ENCODE results near the gene GRIPAP1.

The GRIPAP1 gene

DNA sequence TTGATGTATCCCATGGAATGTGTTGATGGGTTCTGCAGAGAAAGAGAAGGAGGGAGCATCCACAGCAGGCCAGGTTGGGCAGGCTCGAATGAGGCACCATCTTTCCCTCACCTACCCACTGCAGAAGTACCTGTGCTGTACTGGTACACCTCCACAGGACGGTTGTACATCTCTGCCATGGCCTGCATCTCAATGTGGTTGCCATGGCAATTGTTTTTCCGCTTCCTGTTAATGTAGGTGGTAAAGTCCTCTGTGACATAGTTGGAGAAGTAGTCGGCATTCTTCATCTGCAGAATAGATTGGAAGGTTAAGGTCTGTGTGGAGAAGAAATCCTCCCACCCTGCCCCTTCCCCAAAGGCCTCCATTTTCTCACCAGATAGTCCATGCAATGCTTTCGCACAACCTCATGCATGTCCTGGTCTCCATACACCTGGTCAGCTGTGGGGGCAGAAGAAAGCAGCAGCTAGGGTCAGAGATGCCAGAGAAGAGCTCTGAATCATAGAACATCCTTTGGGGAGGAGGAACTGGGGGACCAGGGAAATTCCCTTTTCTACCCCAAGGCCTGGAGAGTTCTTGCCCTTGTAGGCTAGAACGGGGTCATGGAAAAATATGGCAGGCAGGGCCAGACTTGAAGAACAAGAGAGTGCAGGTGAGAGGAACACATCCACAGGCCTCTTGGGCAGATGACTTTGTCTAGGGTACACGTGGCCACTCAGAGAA is 67.3 kb downstream of the GRIPAP1 start:
- no peak for TF ChIP-seq POLR2AphosphoS5 (IDR thresholded peaks at IDR 0.05; ENCODE audit: low read depth, low read length)
- TF ChIP-seq PAX5 (IDR thresholded peaks at IDR 0.05; ENCODE audit: insufficient read depth, low read length, severe bottlenecking) = no peak
- TF ChIP-seq POU2F2 (IDR thresholded peaks at IDR 0.05; ENCODE audit: low read depth, low read length) = no peak
- TF ChIP-seq SPI1 (IDR thresholded peaks at IDR 0.05; ENCODE audit: low read depth, low read length) = peak; percentile 28; the same call in 1 of the 2 replicates
- no peak for TF ChIP-seq POLR2A (IDR thresholded peaks at IDR 0.05; ENCODE audit: low read depth, low read length)
- FAIRE-seq (peak; percentile 90), DNase-seq (ENCODE audit: insufficient read length, low spot score) (no peak)

GRCh38 chrX:48933757-48934156 is 68.3 kb downstream of the GRIPAP1 start:
- DNase-seq (ENCODE audit: insufficient read length, low spot score) = no peak
- peak; percentile 91 for FAIRE-seq
- TF ChIP-seq POU2F2 (IDR thresholded peaks at IDR 0.05; ENCODE audit: low read depth, low read length) (no peak), SPI1 (IDR thresholded peaks at IDR 0.05; ENCODE audit: low read depth, low read length) (peak; percentile 78)

- no peak for TF ChIP-seq POLR2AphosphoS5 (IDR thresholded peaks at IDR 0.05; ENCODE audit: low read depth, low read length)
- no peak for TF ChIP-seq PAX5 (IDR thresholded peaks at IDR 0.05; ENCODE audit: insufficient read depth, low read length, severe bottlenecking)
- TF ChIP-seq SPI1 (IDR thresholded peaks at IDR 0.05; ENCODE audit: low read depth, low read length) = peak; percentile 59
- DNase-seq (ENCODE audit: insufficient read length, low spot score) = no peak
- peak; percentile 75 for FAIRE-seq
Measured at GRCh38 chrX:48927736-48928382, 74.2 kb downstream of the GRIPAP1 start.

GRCh38 chrX:48927123-48927522 is 74.9 kb downstream of the GRIPAP1 start:
- TF ChIP-seq POU2F2 (IDR thresholded peaks at IDR 0.05; ENCODE audit: low read depth, low read length) (no peak), POLR2AphosphoS5 (IDR thresholded peaks at IDR 0.05; ENCODE audit: low read depth, low read length) (no peak), SPI1 (IDR thresholded peaks at IDR 0.05; ENCODE audit: low read depth, low read length) (no peak), POLR2A (IDR thresholded peaks at IDR 0.05; ENCODE audit: low read depth, low read length) (no peak), PAX5 (IDR thresholded peaks at IDR 0.05; ENCODE audit: insufficient read depth, low read length, severe bottlenecking) (no peak), TAF1 (IDR thresholded peaks at IDR 0.05; ENCODE audit: low read depth, low read length) (no peak)
- no peak for FAIRE-seq
- no peak for DNase-seq (ENCODE audit: insufficient read length, low spot score)

DNA sequence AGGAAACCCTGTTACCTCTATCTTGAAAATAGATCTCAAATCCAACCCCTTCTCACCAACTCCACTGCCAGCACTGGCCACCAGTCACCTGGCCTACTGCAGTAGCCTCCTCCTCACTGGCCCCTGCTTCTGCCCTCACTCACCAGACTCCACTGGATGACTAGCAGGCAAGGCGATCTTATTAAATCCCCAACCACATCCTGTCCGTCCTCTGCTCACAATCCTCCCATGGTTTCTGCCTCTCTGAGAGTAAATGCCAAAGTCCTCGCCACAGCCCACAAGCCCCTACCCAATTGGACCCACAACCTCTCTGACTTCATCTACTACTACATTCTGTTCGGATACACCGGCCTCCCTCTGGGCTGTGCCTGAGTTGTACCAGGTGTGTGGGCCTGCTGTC is 77.8 kb downstream of the GRIPAP1 start:
- no peak for FAIRE-seq
- no peak for DNase-seq (ENCODE audit: insufficient read length, low spot score)

GRCh38 chrX:48923771-48924170 is 78.3 kb downstream of the GRIPAP1 start:
- TF ChIP-seq PAX5 (IDR thresholded peaks at IDR 0.05; ENCODE audit: insufficient read depth, low read length, severe bottlenecking) (no peak), POLR2AphosphoS5 (IDR thresholded peaks at IDR 0.05; ENCODE audit: low read depth, low read length) (no peak), POU2F2 (IDR thresholded peaks at IDR 0.05; ENCODE audit: low read depth, low read length) (no peak), TAF1 (IDR thresholded peaks at IDR 0.05; ENCODE audit: low read depth, low read length) (no peak), POLR2A (IDR thresholded peaks at IDR 0.05; ENCODE audit: low read depth, low read length) (no peak), SPI1 (IDR thresholded peaks at IDR 0.05; ENCODE audit: low read depth, low read length) (no peak)
- no peak for FAIRE-seq
- no peak for DNase-seq (ENCODE audit: insufficient read length, low spot score)

More for the DNA sequence above, 77.8 kb downstream of the GRIPAP1 start:
- TF ChIP-seq POU2F2 (IDR thresholded peaks at IDR 0.05; ENCODE audit: low read depth, low read length) = no peak
- 0 out of 2 replicates have a peak, but pooled peaks have one; percentile 28 for TF ChIP-seq POLR2A (IDR thresholded peaks at IDR 0.05; ENCODE audit: low read depth, low read length)
- no peak for TF ChIP-seq TAF1 (IDR thresholded peaks at IDR 0.05; ENCODE audit: low read depth, low read length)
- no peak for TF ChIP-seq SPI1 (IDR thresholded peaks at IDR 0.05; ENCODE audit: low read depth, low read length)
- no peak for TF ChIP-seq POLR2AphosphoS5 (IDR thresholded peaks at IDR 0.05; ENCODE audit: low read depth, low read length)
- no peak for TF ChIP-seq PAX5 (IDR thresholded peaks at IDR 0.05; ENCODE audit: insufficient read depth, low read length, severe bottlenecking)

Measured in GM12891 (cell line).